ENCODE results near the gene ZDHHC14.
"Not testable (repeated sequence)": the region's sequence is repeated elsewhere in the genome, so short reads cannot be mapped to it uniquely, and the experiment has no call there.

The ZDHHC14 gene

DNA sequence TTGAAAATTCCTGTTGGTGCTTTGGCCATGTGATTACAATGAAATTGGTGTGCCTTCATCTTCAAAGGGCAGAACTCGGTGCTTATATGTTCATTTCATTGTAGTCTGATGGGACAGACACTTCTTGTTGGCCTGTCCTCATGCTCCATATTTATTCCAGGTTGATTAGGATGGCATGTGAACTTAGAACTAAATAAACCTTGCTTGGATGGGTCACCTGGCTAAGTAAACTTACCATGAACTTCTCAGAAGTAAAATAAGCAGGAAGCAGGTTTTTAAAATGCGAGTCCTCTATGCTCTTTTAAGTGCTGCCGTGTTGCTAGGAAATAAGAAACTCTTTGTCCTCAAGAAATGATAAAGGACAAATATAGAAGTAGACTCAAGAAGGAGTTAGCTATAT lies 26.7 kb downstream of the ZDHHC14 start:
- DNase-seq, result no peak

DNA sequence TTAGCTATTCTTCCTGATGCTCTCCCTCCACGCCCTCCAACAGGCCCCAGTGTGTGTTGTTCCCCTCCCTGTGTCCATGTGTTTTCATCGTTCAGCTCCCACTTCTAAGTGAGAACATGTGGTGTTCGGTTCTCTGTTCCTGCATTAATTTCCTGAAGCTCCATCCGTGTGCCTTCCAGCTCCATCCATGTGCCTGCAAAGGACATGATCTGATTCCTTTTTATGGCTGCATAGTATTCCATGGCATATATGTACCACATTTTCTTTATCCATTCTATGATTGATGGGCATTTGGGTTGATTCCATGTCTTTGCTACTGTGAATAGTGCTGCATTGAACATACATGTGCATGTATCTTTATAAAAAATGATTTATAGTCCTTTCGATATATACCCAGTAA lies 27.4 kb downstream of the ZDHHC14 start:
- not testable (repeated sequence) for DNase-seq

DNA sequence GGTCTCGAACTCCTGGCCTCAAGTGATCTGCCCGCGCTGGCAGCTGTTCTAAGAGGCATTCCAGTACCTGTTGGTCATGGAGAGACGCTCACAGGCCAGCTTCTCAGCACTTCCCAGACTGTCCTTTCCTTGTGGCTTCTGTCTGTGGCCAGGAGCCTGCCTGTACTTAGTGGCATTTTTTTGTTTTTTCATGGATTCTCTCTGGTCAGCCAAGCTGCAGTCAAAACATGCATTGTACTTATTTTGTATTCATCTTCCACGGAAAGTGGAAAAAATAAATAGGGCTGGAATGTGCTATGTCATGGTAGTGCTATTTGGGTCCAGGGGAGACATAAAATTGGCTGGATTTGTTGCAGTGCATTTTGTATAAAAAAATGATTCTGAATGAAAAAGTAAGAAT lies 29.1 kb downstream of the ZDHHC14 start:
- no peak for DNase-seq

DNA sequence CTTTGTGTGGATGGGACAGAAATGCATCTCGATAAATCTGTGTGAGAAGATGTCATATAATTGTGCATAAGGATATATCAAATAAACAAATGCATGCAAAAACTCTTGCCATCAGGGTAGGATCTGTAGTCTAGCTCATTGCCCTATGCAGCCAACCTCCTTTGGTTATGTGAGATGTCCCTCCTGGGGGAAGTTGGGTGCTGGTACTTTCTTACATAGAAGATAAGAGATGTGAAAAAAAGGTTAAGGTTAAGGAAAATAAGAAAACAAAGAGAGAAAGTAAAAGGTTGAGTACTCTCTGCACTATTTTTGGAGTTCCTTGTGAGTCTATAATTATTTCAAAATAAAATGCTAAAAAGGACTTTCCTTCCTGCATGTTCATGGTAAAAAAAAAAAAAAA lies 30.4 kb downstream of the ZDHHC14 start:
- DNase-seq, result no peak

DNA sequence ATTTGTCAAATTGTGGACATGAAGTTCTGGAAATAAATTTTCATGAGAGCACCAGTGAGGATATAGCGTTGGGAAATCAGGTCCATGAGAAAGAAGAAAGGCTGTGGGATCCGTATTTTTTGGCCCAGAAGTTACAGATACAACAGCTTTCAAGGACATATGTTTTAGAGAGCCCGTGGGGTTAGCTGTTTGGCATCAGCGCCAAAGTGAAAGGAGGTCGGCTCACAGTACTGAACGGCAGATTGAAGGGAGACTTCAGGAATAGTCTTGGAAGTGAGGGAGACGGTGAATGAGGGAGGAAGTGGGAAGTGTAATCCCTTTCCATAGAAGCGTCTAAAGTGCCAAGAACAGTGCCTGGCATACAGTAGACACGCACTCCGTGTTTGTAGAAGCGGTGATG lies 31.8 kb downstream of the ZDHHC14 start:
- no peak for DNase-seq

DNA sequence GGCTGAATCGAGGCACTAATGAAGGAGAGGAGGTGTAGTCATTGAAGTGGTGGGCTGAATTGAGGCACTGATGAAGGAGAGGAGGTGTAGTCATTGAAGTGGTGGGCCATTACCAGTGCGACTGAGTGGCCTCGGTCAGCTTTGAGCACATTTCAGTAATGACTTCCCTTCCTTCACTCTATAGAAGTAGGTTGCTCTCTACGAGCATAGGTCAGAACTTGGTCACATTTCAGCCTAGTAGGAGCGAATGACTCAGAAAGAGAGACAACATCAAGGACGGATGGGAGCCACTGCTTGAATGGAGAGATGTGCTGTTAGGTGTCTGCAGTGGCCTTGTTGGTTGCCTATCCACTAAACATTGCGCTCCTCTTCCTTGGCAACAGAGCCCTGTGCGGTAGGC lies 39.5 kb downstream of the ZDHHC14 start:
- no peak for DNase-seq

DNA sequence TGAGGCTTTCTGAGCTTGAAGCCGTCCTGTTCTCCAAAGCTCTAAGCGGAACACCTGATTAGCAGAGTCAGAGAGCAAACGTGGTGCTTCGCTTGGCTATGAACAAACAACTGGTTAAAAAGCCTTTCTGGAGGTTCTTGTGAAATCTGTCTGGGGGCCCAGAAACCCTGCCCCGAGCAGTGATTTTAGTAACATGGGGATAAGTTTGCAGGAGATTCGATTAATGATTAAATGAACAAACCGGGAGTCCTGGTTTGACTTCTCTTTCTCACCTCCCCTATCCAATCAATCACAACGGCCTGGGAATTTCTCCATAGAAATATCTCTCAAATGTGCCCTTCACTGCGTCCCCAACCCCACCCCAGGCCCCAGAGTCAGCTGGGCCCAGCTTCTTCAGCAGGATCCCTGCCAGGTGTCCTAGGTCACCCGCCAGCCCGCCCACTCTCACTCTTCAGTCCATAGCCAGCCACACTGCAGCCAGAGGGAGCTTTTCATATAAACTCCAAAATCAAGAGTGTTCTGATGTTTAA lies 43.6 kb downstream of the ZDHHC14 start:
- no peak for DNase-seq

DNA sequence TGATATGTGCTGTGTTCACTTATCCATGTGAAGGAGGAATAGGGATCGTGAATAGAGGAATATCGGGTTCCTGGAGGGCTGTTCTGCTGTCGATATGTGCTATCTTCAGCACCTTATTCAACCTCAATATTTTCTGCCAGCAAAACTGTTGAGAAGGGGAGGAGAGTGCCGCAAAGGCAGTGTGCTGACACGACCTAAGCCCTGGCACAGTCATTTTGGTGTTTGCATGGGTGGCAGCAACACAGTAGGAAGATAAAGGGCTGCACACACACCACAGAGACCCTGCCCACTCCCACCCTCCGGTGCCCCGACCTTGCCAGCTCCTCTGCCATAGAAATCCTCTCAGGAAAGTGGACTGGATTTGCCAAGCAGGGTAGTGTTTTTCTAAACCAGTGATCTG lies 47.0 kb downstream of the ZDHHC14 start:
- DNase-seq, result peak; percentile 40 to 41

DNA sequence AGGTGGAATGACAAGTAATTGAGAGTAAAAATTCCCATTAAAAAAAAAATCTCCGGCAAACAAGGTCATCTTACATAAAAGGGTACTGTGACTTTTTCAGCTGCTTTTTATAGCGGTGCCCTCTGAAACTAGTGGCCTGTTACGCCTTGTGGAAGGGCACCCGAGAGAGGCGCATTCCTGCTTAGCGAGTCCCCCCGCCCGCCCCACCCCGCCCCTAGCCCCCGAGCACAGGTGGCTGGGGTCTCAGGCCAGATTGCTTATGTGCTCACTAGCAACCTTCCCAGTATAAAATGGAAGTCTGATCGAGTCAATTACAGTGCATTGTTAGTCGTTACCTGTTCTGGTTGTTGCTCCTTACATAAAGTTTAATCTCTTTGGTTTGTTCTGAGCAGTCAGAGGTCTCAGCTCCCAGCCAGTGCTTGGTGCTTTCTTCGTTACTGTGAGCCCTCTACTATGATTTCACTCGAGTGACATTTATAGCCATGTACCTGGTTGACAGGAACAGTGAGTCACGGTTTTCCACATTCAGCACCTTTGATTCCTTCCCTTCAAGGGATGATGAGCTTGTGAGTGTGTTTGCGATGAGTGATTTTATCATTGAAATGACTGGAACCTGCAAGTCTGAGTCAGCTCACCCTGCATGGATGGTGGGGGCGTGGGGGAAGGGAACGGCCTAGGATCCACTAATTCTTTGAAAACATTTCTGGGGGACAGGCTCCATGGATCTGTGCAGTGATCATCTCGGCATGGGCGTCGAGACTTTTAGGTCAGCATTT lies 47.6 kb downstream of the ZDHHC14 start:
- peak; percentile 87 to 88 for DNase-seq

DNA sequence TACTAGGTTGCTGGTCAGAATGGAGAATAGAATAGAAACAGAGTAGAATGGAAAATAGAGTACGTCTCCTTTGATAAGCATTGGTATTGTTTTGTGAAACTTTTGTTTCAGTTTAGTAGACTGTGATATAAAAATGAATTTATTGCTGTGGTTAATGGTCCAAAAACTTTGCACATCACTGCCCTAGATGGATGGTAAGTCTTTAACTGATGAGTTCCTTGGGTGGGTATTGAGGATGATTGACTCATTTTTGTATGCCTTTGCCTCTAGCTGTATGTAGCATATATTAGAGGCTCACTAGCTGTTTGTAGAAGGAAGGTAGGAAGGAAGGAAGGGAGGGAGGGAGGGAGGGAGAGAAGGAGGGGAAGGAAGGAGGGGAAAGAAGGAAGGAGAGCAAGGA lies 48.3 kb downstream of the ZDHHC14 start:
- DNase-seq, result no peak

DNA sequence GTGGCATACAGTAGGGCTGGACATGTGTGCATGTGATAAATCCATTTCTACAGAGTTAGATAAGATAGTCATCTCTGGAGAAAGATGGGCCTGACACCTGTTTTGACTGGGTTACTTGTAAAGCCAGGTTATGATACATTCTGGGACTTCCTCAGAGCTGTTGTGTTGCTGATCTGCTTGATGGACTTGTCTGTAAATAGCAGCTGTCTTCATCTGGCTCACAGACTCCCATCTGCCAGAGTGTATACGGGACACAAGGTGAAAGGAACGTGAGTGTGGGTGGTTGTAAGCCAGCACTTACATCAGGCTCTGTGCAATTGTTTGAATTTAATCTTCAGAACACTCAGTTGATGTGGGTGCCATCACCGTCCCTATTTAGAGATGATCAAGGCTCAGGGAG lies 49.8 kb downstream of the ZDHHC14 start:
- no peak for DNase-seq

DNA sequence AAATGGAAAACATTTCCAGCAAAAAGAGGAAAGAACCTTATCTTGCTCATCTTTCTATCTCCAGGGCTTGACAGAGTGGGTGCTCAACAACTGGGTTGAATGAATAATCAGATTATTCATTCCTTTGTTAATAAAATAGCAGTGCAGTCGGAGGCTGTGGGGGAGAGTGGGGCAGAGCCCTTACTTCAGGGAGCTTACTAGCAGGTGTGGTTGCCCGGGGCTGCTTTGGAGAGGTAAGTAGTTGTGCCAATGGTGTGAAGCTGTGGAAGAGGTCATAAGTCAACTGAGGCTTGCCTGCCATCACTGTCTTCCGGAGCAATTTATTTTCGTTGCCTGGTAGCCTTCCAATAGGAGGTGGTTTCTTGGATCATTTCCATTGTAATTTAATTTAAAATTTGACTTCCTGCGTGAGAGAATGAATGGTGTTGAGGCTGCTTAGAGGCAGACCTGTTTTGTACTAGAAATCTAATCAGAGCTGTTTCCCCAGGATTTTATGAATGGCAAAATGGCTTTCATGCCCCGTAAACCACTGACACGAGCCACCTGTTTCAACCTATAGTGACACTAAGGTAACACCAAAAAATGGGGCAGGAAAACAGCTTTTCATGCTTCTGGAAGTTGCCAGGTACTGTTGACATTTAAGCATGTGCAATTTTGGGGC lies 51.4 kb downstream of the ZDHHC14 start:
- no peak for DNase-seq

DNA sequence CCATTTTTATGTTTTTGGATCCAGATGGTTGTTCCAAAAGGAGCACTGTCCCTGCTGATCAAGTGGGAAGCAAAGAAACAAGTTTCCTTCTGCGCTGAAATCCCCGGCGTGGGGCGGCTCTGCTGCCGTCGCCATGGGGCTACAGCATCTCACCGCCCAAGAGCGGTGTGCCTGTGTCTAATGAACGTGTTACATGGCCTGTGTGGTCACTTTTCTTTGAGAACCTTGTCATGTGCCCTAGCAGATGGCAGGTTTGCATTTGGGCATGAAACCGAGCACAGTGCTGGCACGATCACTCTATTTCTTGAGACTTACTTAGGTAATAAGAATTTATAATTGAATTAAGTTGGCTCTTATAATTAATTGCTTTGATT lies 51.9 kb downstream of the ZDHHC14 start:
- DNase-seq, result no peak

DNA sequence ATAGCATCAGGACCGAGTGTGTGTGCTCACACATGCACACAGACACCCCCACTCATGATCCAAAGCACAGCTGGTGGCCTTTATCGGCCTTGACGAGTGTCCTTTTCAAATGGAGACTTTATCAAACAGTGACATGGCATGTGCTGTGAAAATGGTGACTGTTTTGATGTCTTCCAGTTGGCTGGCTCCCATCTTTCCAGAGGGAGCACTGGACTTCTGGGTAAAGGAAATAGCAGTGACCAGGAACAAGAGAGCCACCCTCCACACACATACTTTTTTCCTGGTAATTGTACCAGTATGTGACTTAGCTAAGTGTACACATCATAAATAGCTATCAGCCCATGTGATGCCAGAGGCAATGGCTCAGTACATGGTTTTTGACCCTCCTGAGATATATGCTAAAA lies 52.7 kb downstream of the ZDHHC14 start:
- DNase-seq, result no peak

DNA sequence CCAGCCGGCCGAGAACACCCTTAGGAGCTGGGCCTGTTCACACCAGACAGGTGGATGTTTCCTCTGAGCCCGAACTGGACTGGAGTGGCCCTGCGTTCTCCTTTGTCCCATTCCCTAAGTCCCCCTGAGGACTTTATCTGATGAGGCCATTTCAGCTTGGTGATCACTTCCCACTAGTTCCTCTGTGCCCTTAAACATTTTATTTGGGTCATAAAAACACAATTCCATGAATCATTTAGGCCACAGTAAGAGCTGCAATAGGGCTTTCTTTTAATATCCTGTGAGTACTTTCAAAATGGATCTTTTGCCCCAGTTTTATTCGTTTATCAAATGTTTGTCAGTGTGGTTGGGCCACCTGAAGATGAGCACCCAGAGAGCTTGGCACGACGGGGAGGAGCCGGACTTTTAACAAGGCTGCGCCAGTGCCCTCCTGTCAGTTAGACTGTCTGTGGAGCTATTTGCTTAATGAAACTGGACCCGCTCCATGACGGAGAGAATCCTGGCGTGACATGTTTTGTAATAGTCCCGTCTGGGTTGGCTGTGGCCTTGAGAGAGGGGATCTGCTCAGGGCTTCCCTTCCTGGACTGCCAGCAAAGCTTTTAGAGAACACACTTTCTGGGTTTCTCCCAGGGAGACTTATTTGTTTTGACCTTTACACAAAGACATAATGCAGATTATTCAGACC lies 53.5 kb downstream of the ZDHHC14 start:
- DNase-seq, result no peak

DNA sequence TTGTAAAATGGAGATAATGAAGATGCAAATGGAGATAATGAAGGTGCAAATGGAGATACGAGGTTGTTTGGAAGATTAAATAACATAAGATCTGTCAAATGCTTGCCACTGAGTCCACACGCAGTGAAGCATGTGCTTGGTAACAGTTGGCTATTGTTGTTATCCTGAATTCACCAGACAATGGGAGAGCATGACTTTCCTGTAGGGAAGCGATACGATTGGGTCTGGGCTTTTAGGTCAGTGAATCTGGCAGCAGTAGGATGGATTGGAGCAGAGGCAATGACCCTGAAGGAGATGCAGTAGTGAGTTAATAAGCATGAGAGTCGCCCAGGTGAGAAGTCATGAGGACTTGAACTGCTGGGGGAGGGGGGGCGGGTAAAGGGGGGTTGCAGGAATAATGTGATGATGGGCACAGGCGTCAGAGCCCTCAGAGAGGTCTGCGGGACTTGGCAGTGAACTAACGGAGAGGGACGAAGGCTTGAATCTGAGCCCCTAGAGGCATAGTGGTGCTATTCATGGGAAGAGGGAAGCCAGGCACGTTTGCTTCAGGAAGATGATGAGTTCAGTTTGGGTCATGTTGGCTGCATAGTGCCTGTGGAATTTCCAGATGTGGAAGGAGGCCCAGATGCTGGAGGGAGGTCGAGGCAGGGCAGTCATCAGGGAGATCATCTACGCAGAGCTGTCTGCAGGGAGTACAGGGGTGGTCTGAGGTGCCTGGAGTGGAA lies 55.4 kb downstream of the ZDHHC14 start:
- no peak for DNase-seq

DNA sequence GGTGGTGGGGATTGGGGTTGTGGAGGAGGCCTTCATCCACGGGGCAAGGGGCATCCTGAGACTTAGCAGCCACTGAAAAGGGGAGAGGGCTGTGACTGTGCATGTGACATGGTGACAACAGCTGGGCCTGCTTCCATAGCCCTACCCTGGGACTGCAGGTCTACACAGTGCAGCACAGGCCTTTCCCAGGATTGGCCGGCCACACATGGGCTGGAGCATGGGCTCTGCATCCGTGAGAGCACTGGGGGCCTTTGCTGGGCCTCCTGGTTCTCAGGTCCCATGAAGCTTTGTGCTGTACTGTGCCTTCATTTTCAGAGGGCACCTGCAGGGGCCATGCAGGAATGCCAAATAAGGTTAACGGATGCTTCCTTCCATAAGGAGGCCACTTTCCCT lies 56.0 kb downstream of the ZDHHC14 start:
- DNase-seq, result no peak

DNA sequence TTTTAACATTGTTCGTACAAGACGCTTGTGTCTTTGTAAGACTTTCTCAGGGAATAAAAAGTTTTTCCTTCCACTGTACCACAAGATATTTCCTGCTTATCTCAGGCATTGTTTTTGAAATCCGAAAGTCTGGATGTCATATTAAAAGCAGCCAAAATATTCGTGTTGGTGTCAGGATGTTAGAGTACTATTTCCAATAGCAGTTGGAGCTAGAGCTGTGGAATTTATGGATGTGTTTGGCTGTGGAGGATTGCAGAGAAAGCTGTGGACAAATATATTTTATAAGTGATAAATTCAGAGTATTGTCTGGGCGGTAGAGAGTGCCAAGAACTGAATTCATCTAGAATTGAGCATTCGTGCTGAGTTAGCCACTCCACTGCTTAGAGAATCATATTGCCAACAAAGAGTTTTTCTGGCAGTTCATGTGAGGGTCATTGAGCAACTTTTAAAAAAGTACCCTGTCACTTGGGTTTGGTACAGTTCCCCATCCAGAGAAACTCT lies 57.7 kb downstream of the ZDHHC14 start:
- DNase-seq, result no peak

DNA sequence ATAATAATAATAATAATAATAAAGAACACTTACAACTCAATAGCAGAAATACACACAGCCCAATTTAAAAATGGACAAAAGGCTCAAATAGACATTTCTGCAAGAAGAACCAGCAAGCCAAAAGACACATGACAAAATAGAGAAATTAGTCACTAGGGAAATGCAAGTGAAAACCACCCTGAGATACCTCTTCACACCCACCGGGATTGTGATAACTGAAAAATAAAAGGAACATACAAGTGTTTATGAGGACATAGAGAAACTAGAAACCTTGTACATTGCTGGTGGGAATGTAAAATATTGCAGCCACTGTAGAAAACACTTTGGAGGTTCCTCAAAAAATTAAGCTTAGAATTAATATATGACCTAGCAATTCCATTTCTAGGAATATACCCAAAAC lies 59.2 kb downstream of the ZDHHC14 start:
- DNase-seq, result no peak

DNA sequence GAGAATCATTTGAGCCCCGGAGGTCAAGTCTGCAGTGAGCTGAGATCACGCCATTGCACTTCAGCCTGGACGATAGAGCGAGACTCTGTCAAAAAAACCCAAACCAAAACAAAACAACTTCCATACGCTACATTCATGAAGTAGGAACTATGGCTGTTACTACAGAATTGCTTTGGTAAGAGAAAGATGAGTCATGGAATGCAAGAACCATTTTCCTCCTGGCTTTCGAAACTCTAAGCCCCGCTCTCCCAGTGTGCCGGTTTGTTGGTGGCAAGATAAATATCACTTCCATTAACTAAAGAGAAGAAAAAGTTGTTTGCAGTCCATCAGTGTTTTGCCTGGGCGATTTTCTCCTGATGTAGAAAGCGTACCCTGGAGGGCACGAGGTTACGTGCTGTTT lies 61.3 kb downstream of the ZDHHC14 start:
- no peak for DNase-seq

DNA sequence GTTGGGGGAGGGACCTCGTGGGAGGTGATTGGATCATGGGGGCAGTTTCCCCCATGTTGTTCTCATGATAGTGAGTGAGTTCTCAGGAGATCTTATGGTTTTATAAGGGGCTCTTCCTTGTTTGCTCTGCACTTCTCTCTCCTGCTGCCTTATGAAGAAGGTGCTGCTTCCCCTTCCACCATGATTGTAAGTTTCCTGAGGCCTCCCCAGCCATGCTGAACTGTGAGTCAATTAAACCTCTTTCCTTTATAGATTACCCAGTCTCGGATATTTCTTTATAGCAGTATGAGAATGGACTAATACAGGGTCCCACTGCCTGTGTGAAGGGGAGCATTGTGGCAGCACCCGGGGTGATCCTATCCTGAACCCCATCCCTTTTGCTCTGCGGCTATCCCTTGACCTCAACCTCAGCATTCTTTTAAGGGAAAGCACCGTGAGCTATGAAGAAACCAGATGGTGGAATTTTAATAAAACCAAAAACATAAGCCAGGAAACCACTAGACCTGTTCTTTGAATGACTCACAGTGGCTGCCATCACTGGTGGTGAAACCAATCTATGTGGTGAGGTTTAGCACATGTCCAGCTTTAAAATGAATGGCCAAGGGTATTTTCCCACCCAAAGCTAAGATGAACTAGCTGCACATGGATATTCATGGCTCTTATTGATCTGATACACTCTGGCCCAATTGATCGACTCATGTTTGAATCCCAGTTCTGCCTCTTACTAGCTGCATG lies 62.2 kb downstream of the ZDHHC14 start:
- DNase-seq, result peak in 1 of 2 experiments; percentile 35

DNA sequence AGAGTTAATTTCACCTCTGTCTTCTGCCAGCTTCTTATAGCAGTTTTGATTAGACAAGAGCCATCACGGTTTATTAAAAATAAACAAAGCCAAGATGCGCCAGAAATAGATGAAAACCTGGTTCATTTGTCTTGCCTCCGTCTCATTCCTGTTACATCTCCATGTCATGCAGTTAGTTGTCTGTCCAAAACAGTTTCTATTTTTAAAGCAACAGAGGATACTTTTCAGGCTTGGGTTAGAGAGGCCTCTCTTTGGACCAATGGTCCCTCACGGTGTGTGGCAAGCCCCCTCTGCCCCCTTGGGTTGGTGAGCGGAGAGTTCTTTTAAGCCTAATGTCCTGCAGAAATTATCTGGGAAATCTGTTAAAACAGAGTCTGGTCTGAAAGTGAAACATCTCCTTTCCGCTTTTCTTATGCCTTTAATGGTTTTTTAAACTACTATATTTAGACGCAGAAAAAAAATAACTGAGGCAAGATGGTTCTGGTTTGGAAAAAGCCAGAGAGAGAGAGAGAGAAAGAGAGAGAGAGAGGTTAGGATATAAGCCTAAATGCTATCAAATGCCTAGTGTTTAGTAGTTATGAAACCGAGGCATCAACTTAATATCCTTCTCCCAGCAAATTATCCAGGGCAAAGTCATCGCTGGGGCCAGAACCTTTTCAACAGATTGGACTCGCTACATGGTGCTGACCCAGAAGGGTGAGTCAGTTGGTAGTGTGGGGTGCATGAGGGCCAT lies 64.5 kb downstream of the ZDHHC14 start:
- DNase-seq, result no peak

Measured in activated T-cell treated with anti-CD3 and anti-CD28 coated beads, Interleukin-2, amount 50 U/mL, for 48 hours (primary cell).